GM23338 (cell line): Measurements from ENCODE around the gene LIME1.

Experiments
- CREB1 ChIP-seq: fragments of 250-450 bp; sonication (Bioruptor Pico); IDR thresholded peaks from 2 replicates; pipeline ENCODE4 v1.5.0; 2020; ENCODE audit warnings: low read depth, mild to moderate bottlenecking, moderate library complexity
- EZH2 ChIP-seq: fragments of 200-600 bp; sonication (generic); IDR thresholded peaks from one replicate; pipeline ENCODE4 v1.8.0; 2017; ENCODE audit warnings: antibody characterized with exemption, mild to moderate bottlenecking, low read depth; ENCODE audit not compliant: unreplicated experiment
- EZH2phosphoT487 ChIP-seq: fragments of 200-600 bp; sonication (generic); IDR thresholded peaks from one replicate; pipeline ENCODE4 v1.8.1; 2018; ENCODE audit warnings: antibody characterized with exemption; ENCODE audit not compliant: unreplicated experiment
- JUNB ChIP-seq: IDR thresholded peaks from one replicate; pipeline ENCODE4 v1.6.1; 2016; ENCODE audit warnings: antibody characterized with exemption; ENCODE audit not compliant: unreplicated experiment
- NANOG ChIP-seq: IDR thresholded peaks from 2 replicates; pipeline ENCODE4 v1.6.1; 2016; ENCODE audit warnings: antibody characterized with exemption, borderline replicate concordance
- POLR2AphosphoS5 ChIP-seq: IDR thresholded peaks from 2 replicates; pipeline ENCODE4 v1.6.1; 2016; ENCODE audit warnings: antibody characterized with exemption, low read depth
- REST ChIP-seq: IDR thresholded peaks from one replicate; pipeline ENCODE4 v1.6.1; 2018; ENCODE audit warnings: antibody characterized with exemption; ENCODE audit not compliant: unreplicated experiment
- STAT1 ChIP-seq: IDR thresholded peaks from one replicate; pipeline ENCODE4 v1.6.1; 2016; ENCODE audit warnings: antibody characterized with exemption; ENCODE audit not compliant: unreplicated experiment
- ZNF331 ChIP-seq: fragments of 250-450 bp; sonication (Bioruptor Pico); IDR thresholded peaks from 2 replicates; pipeline ENCODE4 v1.5.0; 2020; ENCODE audit warnings: low read depth, mild to moderate bottlenecking, moderate library complexity
- ZNF462 ChIP-seq: fragments of 250-450 bp; sonication (Bioruptor Pico); IDR thresholded peaks from 2 replicates; pipeline ENCODE4 v1.5.0; 2020; ENCODE audit warnings: mild to moderate bottlenecking, moderate library complexity
- TF ChIP-seq, protein P1 (sequence below), 2 experiments: fragments of 200-600 bp in 1 of 2; sonication (generic) in 1 of 2; conservative IDR thresholded peaks; 2 replicates each; pipeline versions ENCODE4 v1.5.1 to v1.6.1; 2016 to 2017; ENCODE audit warnings: antibody characterized with exemption in 2 of 2, low read depth in 2 of 2, mild to moderate bottlenecking in 2 of 2, moderate library complexity in 1 of 2
- TF ChIP-seq, protein P2 (sequence below): IDR thresholded peaks from 2 replicates; pipeline ENCODE4 v1.6.1; 2016; ENCODE audit warnings: antibody characterized with exemption

DNA sequence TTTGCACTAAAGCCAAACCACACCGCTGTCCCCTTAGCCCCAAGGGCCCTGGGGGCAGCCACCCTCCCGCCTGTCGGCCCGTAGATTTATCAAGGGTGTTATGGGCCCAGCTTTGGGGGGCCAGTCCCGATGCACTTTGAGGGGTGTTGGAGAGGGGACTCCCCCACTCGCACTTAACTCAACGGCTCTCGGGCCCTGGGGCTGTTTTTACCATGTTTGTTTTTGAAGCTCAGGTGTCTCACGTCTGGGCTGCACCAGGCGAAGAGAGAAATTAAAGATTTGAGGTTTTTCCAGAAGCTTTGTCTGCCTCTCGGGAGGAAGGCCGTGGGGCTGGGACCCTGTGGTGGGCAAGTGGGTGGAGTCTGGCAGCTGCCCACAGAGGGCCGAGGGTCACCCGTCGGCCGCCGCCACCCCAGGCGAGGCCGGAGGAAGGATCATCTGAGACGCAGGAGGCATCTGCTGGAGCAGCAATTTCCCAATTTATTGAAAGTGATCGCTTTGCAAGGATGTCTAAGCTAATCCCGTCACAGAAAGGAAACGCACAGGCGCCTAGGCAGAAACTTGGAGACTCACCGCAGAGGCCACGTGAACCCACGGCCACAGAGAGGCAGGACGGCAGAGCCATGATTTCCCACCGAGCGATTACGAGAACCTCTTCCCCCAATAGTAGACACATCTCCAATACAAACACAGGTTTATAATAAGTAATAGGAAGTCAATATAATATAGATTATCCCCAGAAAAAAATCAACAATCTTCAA lies 6.9 kb downstream of the LIME1 start:
- TF ChIP-seq, protein P1, sequence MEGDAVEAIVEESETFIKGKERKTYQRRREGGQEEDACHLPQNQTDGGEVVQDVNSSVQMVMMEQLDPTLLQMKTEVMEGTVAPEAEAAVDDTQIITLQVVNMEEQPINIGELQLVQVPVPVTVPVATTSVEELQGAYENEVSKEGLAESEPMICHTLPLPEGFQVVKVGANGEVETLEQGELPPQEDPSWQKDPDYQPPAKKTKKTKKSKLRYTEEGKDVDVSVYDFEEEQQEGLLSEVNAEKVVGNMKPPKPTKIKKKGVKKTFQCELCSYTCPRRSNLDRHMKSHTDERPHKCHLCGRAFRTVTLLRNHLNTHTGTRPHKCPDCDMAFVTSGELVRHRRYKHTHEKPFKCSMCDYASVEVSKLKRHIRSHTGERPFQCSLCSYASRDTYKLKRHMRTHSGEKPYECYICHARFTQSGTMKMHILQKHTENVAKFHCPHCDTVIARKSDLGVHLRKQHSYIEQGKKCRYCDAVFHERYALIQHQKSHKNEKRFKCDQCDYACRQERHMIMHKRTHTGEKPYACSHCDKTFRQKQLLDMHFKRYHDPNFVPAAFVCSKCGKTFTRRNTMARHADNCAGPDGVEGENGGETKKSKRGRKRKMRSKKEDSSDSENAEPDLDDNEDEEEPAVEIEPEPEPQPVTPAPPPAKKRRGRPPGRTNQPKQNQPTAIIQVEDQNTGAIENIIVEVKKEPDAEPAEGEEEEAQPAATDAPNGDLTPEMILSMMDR (conservative IDR thresholded peaks at IDR 0.05; ENCODE audit: low read depth in 2 of 2) = no peak
- TF ChIP-seq EZH2phosphoT487 (no peak), REST (no peak), CREB1 (CRISPR knock-in tag) (no peak), EZH2 (no peak), STAT1 (no peak), POLR2AphosphoS5 (no peak), NANOG (no peak), JUNB (no peak), ZNF462 (no peak), ZNF331 (CRISPR knock-in tag) (no peak)
- TF ChIP-seq, protein P2, sequence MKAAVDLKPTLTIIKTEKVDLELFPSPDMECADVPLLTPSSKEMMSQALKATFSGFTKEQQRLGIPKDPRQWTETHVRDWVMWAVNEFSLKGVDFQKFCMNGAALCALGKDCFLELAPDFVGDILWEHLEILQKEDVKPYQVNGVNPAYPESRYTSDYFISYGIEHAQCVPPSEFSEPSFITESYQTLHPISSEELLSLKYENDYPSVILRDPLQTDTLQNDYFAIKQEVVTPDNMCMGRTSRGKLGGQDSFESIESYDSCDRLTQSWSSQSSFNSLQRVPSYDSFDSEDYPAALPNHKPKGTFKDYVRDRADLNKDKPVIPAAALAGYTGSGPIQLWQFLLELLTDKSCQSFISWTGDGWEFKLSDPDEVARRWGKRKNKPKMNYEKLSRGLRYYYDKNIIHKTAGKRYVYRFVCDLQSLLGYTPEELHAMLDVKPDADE = no peak
